ENCODE results near the gene DNAH10.

- TF ChIP-seq CTCF (conservative IDR thresholded peaks at IDR 0.05) (no peak), EZH2 (IDR thresholded peaks at IDR 0.05; ENCODE audit: low read depth) (no peak)
These were observed 3.5 kb downstream of the DNAH10 start for GRCh38 chr12:123765504-123766035.
